SH-SY5Y (cell line): ENCODE results near the gene BANF1.

Experiments used
- GATA2 ChIP-seq: IDR thresholded peaks from 2 replicates; pipeline ENCODE4 v1.6.1; 2011; ENCODE audit warnings: mild to moderate bottlenecking, low read depth, low read length
- GATA3 ChIP-seq: IDR thresholded peaks from 2 replicates; pipeline ENCODE4 v1.6.1; 2011; ENCODE audit warnings: low read depth, mild to moderate bottlenecking, low read length, moderate library complexity

DNA sequence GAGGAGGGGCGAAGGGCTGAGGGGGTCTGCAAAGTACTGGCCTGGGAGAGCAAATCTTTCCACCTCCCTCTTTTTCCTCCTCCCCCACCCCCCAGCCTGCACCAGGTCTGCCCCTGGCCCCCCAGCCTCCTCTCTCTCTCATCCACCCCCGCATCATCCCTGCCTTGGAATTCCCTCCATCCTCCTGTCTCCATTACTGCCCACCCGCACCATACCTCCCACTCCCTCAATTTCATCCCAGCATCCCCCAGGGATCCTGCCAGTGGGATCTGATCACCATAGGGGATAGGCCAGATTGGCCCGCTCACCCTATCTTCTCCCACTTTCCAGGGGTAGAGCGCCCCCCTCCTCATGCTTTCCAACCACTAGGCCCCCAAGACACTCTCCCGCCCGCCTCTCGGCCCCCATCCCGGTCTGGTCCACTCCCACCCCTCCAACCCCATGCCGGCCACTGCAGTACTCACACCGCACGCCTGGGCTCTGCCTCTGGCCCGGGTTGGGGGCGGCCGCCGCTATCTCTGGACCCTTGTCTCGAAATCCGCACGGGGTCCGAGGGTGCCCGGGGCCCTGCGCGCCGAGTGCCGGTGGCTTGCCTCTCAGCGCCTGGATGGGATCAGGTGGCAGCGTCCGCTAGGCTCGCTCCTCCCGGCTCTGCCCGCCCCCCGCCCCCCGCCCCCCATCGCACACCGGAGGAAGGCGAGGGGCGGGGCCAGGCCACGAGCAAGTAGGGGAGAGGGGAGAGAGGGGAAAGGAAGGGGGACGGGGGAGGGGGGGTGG, 46.4 kb downstream of the BANF1 start, which contains the start of gene GAL3ST3:
- TF ChIP-seq GATA2 (no peak), GATA3 (no peak)
